Globus pallidus (tissue), 1 donor: Measurements from ENCODE around the gene CZIB.
A peak's percentile ranks its signal among the peaks of the same experiment; 100 is the strongest.
"Not testable (repeated sequence)": the region's sequence is repeated elsewhere in the genome, so short reads cannot be mapped to it uniquely, and the experiment has no call there.

Source experiments
- DNase-seq: peaks from one replicate; pipeline ENCODE4 v3.0.0-alpha.2; 2015; ENCODE audit warnings: low spot score

The CZIB gene

GRCh38 chr1:53238197-53239155, 18.0 kb upstream of the CZIB start, which contains the start of gene MAGOH:
MAGOH (minus strand) TSS chr1:53238518; CDS start chr1:53238448, 70 bp downstream.
- DNase-seq = peak; percentile 92

GRCh38 chr1:53237638-53238037, 17.2 kb upstream of the CZIB start:
- no peak for DNase-seq

GRCh38 chr1:53220962-53221286, 490 bp upstream of the CZIB start:
- DNase-seq = no peak

- DNase-seq = no peak
Measured at GRCh38 chr1:53219711-53220110, 723 bp downstream of the CZIB start.

GRCh38 chr1:53218201-53218600, 2.2 kb downstream of the CZIB start:
- DNase-seq = no peak

GRCh38 chr1:53214376-53214940, 6.0 kb downstream of the CZIB start:
- no peak for DNase-seq

GRCh38 chr1:53210954-53211353, 9.5 kb downstream of the CZIB start:
- DNase-seq = no peak

GRCh38 chr1:53210352-53210751, 10.1 kb downstream of the CZIB start:
- no peak for DNase-seq

- no peak for DNase-seq
Measured at GRCh38 chr1:53207726-53208125, 12.7 kb downstream of the CZIB start.

GRCh38 chr1:53206735-53207379, 13.6 kb downstream of the CZIB start:
- DNase-seq = no peak

- DNase-seq = not testable (repeated sequence)
Measured at GRCh38 chr1:53206083-53206685, 14.2 kb downstream of the CZIB start.

GRCh38 chr1:53205496-53205895, 14.9 kb downstream of the CZIB start:
- not testable (repeated sequence) for DNase-seq

- DNase-seq = no peak
Measured at GRCh38 chr1:53203466-53203865, 17.0 kb downstream of the CZIB start.

- DNase-seq = no peak
Measured at GRCh38 chr1:53198241-53198651, 22.2 kb downstream of the CZIB start.

GRCh38 chr1:53197291-53198200, 22.9 kb downstream of the CZIB start:
- no peak for DNase-seq

- DNase-seq = peak; percentile 94
Measured at GRCh38 chr1:53196485-53197290, 23.7 kb downstream of the CZIB start, which contains the start of gene CPT2. CPT2 (plus strand) TSS chr1:53196824; CDS start chr1:53196944, 120 bp downstream.

- no peak for DNase-seq
Measured at GRCh38 chr1:53196017-53196484, 24.4 kb downstream of the CZIB start.

GRCh38 chr1:53195246-53196016, 25.0 kb downstream of the CZIB start:
- DNase-seq = no peak

- DNase-seq = no peak
Measured at GRCh38 chr1:53190210-53190611, 30.2 kb downstream of the CZIB start.
